Hematopoietic multipotent progenitor cell treated with erythropoietin and hydrocortisone succinate and interleukin-3 and kit ligand, for 4 days (in vitro differentiated cells): ENCODE data around the gene OTX1.
"Not testable (repeated sequence)": the region's sequence is repeated elsewhere in the genome, so short reads cannot be mapped to it uniquely, and the experiment has no call there.

Experiments
- DNase-seq: peaks from one replicate; pipeline ENCODE4 v3.0.0-alpha.2; 2015

The OTX1 gene

DNA sequence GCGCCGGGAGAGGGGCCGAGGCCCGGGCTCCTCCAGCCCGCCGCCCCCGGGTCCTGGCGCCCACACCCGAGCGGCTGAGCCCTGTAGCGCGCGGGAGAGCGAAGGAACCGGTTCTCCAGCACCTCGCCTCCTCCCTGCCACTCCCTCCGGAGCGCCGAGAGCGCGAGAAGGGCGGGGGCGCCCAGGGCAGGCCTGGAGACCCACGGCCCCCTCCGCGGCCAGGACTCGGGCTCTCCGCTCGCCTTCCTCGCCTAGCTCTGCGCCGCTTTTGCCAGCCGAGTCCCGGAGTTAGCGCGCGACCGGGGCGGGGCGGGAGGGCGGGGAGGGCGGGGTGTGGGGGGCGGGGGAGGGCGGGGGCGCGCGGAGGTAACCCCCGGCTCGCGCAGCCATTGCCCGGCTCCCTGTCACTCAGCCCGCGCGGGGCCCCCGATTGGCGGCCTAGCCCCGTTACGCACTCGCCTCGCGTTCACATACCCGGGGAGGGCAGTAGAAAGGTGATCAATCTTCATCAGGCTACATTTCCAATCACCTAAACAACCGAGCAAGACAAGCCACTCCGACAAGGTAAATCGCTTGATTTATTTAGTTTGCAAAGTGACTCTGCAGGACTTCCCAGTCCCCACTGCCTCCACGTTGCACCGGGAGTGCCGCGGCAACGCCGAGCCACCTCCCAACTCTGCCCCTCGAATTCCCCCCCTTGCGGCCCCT is at the start of gene OTX1:
Gene OTX1 (plus strand): TSS at position 497 of the 708 bp plus-strand sequence. CDS start 2,161 bp downstream, outside the sequence.
- DNase-seq, result peak; percentile 74

DNA sequence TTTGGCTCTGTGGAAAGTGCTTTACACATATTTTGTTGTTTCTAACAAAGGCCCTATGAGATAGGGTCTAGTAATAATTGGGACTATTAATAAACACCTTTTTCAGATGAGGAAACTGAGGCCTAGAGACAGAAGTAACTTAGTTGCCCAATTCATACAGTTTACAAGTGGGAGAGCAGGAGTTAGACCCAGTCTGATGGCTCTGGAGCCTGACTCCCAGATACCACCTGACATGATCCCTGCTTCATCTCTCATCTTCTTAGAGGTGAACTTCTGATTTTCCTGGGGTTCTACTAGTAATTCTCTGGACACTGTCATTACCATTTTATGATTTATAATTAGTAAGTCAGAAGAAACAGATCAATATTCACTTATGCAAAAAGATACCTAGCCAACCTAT is 49.1 kb upstream of the OTX1 start:
- no peak for DNase-seq

DNA sequence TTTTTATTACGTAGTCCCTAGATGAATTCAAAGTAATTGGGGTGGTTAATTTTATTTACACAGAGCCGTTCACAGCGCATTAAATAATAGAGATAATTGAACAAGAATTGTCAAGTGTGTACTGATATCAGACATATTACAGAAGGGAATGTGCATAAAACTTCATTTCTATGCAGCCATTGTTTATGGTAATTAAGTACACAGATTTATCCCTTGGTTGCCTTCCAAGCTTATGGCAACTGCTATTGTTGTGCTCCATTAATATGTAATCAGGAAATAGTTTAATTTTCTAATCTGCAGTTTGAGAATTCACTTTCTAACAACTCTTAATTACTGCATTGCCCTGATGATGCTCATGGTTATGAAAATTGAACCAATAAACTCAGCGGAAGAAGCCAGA is 47.3 kb upstream of the OTX1 start:
- DNase-seq, result no peak

DNA sequence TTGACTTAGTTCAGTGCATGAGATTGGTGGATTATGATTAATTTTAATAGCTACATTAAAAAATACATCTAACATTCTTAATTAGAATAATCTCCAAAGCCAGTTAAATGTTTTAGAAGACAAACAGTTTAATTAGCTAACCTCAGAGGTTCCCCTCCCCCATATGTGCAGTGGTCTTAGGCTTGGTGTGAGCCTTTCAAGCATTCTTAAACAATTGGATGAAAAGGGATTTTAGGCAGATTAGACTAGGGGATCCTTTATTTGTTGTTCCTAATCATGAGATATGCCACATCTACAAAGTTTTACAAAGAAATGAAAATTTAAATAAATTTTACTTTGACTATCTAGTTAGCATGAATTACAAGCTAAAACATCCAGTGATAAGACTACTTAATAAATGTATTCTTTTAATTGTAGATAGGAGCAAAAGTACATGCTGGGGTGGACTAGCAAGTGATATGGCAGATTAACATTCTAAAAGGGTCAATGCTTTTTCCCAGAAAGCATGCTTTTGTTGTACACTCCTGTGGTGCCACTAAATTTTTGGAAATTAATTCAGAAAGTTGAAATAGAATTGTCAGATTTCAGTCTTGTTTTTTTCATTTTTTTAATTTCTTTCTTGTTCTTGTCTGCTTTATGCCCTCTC is 42.7 kb upstream of the OTX1 start:
- DNase-seq, result no peak

DNA sequence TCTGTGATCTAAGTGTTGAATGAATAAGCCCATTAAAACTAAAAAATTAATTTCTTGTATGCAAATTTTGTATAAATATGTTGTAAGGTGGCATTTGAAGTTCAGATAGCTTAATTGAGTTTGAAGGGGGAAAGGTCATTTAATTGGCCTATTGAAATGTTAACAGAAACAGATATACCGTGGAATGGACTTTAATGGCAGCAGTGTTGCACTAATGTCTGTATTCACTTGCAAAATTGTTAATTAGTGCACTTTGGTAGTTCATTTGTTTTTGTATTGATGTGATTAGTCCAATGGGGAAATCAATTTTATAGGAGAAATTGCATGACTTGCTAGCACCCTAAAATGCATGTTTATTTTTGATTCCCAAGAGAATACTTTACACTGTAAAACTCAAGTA is 41.8 kb upstream of the OTX1 start:
- no peak for DNase-seq

DNA sequence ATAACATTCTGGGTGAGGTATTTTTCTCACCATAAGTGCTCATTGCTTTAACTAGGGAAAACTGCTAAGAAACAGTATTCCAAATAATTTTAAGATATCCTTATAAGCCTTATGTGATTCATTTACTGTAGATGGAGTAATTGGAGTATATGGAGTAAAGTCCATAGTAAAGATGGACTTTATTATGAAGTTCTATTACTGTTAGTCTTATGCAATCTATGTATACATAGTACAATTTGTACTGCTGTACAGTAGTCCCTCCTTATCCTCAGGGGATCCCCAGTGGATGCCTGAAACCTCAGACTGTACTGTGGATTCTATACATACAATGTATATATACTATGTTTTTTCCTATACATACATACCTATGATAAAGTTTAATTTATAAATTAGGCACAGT is 41.1 kb upstream of the OTX1 start:
- no peak for DNase-seq

DNA sequence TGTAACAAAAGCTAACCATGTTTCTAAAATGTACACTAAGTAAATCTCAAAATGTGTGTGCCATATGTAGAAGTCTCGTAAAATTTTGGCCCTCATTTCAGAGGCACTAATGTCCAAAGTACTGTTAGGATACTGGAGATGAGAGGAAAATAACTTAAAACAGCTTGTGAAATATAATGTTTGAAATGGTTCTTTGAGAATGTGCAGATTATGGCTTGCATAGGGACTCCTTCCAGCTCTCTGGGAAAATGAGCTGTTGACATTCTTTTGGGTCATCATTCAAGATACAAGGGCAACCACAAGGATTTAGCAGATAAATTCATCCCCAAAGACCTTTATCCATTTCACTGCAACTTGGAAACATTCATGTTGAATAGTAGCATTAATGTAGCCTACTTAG is 38.1 kb upstream of the OTX1 start:
- no peak for DNase-seq

DNA sequence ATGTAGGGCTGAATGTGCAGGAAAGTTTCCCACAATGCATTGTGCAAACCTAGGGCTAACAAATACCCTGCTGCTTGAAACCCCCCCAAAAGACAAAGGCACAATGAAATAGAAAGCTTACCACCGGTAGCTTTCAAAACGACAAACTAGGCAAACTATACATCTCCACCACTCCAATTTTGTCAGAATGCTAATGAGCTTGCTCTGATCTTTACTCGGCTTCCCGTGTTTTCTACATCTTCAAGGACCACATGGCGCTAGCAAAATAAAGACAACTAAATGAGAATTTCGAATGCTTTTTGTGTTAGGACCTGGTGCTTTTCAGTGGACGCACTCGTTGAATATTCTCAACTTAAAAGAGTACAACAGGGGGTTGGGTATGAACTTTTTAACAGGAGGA is 37.2 kb upstream of the OTX1 start:
- DNase-seq, result no peak

DNA sequence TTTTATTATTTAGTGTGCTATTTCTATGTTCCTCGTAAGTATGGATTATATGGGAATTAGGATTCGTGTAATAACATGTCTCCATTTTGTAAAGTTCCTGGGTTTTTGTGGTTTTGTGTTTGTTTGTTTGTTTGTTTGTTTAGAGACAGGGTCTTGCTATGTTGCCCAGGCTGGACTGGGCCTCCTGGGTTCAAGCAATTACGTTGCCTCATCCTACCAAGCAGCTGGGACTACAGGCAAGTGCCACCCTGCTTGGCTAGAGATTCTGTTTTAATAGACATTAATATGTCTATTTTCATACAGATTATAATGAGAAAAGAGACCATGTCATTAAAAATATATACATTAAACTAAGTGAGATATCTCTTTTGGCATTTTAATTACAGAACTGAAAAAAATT is 35.2 kb upstream of the OTX1 start:
- no peak for DNase-seq

DNA sequence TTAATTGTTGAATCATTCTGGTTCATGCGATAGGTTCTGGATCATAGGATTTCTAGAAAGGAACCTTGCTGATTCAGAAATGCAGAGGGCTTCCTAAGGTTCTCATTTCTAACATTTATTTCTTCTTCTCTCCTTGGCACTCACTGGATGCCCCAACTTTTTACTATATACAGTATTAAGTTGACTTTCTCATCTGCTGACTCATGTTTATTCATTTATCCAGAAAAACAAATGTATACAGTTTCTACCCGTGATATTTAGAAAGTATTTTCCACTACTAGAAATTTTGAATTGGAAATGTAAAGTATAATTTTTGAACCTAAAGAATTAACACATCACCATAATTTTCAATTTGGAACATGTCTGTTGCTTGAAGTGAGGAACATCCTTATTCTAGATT is 32.2 kb upstream of the OTX1 start:
- no peak for DNase-seq

DNA sequence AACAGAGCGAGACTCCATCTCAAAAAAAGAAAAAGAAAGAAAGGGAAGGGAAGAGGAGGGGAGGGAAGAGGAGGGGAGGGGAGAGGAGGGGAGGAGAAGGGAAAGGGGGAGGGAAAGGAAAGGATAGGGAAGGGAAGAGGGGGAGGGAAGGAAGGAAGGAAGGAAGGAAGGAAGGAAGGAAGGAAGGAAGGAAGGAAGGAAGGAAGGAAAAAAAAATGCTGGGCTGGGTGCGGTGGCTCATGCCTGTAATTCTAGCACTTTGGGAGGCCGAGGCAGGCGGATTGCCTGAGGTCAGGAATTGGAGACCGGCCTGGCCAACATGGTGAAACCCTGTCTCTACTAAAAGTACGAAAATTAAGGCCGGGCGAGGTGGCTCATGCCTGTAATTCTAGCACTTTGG is 30.9 kb upstream of the OTX1 start:
- DNase-seq, result not testable (repeated sequence)

DNA sequence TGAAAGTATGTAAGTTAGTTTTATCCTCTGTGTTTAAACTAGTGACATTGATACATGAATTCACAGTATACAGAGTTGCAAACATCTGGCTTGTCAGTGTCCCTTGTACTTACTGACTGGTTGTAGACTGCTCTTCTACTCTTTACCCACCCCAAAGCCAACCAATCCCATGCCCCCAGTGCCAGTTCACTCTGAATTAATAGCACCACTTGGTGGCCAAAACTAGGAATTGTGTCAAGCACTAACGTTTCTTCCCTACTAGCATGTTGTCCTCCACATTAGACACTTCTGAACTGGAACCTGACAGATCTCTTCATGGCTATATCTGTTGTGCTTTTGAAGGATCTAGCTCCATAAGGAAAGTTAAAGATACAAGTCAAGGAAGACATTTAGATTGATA is 27.2 kb upstream of the OTX1 start:
- DNase-seq, result peak; percentile 79

DNA sequence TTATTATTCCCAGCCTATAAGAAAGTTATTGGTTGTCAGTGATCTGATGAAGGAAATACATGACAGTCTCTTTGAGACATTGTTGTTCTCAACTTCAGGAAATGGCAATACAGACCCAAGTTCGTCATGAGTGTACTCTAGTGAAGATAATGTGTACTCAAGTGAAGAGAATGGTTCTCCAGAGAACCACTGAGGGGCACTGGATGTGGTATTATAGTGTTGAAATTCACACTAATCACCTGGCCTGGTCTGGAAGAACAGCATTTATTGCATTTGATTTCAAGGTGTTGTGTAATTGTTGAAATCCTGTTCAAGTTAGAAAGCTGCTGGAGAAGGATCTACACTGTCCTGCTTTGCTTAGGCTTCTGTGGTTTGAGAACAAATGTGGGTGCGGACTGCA is 23.4 kb upstream of the OTX1 start:
- DNase-seq, result no peak

DNA sequence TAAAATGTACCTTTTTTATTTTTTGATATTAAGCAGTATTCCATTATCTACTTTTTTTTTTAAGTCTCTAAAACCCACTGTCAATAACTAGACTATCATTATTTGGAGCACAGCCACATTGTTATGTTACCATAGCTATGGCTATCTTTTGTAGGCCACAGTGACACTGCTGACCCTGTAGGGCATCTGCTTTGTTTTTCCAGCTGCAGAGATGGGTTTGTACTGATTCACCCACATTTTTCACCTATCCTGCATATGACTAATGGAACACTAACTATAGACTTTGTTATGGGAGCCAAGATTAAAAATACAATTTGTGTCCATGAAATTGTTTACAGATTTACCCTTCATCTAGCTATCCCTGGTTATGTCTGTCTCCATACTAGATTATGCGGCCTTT is 21.6 kb upstream of the OTX1 start:
- DNase-seq, result no peak

DNA sequence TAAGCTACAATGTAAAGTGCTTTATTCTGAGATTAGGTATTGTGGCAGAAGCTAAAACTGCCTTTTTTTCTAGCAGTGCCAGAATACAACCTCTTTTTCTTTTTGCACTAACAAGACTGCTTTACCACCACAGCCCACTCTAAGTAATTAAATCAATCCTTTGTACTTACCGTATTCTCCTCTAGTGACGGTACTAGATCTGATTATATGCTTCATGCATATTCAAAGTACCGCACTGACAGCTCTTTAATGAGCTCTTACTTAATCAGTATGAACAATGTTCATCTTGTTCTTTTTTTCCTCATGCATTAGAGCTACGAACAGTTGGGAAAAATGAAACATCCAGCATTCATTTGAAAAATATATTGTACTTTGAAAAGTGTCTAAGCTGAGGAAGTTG is 16.1 kb upstream of the OTX1 start:
- no peak for DNase-seq

DNA sequence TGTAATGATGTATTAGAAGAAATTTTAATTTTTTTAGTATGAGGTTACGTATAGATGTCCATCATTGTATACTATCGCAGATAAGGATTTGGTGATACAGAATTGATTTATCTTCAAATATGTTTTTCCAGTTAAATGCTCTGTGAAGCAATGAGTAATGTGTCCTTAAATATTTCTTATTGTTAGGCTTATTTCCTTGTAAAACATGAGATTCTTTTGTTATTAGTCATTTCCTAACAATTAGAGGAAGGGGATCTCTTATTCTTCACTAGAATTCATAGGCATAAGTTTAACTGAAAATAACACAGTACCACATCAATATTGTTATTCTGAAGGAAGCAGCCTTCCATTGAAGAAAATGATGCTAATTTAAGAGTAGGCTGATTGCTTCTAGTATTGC is 15.5 kb upstream of the OTX1 start:
- no peak for DNase-seq

DNA sequence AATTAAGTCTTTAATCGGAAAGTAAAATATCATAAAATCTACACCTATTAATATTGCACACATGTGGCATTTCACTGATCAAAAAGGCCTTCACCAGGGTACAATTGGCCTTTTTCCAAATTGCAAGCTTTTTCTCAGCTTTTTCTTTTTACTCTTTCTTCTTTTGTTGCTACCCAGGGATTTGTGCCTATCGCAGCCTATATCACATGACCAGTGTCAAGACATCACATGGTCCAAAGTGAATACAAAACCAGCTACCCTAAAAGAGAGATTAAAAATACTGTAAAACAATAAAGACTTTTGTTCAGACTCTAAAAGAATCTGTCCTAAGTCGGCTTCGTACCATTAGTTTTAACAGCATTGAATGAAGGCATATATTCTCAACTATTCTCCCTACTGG is 15.0 kb upstream of the OTX1 start:
- no peak for DNase-seq

DNA sequence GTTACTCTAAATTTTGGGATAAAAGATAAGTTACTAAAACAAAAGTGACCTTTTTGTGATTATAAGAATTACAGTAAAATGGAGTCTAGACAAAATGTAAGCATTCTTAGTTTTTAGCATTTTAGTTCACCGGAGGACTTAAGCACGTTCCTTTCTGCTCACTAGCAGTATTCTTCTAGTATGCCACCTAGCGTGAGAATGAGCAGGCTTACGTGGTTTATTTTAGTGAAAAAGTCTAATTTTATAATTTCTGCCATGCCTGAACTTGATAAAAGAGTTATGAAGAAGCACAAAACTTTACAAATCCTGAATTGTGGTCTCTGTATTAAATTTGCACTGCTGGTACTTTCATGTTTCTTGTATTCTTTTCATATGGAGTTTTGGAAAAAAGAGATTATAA is 12.6 kb upstream of the OTX1 start:
- no peak for DNase-seq

DNA sequence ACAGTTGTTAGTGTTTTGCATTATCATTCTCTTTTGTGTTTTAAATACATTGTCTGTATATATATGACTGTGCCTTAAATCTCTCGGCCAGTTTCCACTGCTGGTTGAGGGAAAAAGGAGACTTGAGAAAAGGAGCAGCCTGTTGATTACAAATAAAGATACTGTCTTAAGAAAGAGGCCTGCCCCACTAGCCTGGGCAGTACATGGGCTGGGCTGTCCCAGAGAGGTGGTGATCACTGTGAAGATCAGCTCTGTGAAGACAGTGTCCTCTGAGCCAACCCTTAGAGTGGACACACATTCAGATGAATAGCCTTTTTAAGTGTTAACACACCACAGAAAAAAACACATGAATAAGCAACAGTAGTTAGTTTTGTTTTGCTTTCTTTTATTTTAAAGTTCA is 10.0 kb upstream of the OTX1 start:
- DNase-seq, result no peak

DNA sequence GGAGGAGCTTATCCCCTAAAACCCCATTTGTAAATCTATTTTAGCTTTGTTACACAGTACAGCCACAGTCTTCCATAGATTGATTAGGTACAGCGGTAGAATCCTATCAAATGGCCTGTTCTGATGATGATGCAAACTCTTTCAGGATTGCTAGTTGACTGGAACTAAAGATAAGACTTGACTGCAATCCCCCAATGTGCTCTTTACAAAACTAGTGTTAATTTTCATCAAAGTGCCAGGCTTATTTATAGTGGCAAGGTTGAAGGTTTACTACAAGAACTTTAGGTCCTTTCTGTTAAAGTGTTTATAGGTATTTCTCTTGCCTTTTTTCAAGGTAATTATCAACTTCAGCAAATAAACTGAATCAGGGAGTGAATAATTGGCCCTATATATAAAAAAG is 9.0 kb upstream of the OTX1 start:
- DNase-seq, result no peak

DNA sequence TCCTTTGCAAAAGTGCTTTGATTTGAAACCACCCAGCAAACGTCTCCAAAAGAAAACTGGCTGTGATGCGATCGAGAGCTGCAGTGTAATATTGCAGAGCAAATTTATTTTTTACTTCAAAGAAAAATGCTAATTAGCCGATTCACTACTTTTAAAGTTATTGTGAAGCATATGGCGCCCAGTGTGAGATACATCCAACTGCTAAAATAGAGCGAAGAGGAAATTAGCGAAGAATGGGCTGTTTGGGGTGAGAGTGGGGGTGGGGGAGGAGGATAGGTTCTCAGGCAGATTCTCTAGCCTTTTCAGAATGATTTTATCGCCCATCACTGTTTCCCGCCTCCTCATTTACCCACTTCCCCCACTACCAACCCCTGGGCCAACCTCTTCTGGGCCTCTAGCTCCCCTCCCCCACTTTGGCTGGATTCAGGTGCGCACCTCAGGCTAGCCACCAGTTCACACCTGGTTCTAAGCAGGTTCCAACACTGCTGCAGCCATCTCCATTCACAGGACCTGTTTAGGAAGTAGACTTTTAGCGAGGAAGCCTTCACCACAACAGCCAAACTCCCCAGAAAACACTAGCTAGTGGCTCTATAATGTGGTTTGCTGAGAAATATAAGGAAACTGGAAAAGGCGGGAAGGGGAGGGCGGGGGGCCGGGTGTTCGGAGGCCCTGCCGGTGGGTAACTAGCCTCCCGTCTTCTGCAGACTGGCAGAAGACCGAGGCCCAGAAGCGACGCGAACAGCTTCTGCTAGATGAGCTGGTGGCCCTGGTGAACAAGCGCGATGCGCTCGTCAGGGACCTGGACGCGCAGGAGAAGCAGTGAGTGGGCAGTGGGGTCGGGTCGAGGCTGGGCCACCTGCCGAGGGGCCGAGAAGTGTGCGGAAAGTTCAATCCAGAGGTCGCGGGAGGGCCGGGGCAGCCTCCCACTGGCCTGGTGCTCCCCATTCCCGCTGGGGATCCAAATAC is 6.0 kb upstream of the OTX1 start:
- no peak for DNase-seq

DNA sequence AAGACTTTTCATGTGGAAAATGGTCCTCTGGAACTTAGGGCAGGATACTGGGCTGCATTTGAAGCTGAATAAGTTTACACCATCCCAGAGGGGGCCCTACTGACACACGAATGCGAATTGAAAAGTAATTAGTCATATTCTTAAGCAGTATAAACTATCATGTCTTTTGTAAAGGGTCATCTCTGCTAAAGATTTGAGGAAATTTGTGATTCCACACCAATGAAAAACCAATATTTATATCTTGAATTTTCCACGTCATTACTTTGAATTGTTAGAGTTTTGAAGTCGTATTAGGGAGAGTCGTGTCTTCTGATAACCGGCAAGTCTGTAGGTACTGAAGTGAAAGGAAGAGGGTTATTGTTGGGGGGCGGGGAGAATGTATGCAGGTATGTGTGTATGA is 4.1 kb upstream of the OTX1 start:
- no peak for DNase-seq

DNA sequence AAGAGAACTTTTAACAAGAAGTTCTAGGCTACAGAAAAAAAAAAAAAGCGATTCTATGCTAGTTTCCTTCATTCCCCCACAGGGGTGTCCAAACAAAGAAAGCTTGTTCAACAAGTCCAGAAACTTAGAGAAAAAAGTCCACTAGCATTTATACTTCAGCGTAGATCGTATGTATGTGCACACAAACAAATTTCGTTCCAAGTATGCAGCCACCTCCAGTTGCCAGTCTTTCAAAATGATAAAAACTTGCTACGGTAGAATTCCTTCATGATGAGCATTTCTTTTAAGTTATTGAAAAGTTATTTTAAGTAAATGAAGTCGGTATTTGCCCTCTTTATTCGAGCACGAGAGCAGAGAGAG is 3.7 kb upstream of the OTX1 start:
- DNase-seq, result no peak
